ENCODE measurements around the gene POMC.

POMC gene

DNA sequence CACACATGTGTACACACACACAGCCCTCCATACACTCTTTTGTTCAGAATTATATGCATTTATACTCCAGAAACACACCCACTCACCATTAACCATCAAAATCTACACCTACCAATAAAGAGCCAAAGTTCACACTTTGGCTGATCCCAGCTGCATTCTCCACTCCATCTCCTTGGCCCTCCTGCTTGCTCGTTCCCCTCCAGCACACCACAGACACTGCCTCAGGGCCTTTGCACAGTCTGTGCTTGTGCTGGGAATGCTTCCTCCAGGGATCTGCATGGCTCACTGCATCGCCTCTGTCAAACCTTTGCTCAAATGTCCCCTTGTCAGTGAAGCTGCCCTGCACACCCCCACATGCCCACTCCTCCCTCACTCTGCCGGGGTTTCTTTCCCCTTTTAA, 46.0 kb downstream of the POMC start:
- no peak overlapping the region for H3K27ac ChIP-seq
- TF ChIP-seq, protein P1, sequence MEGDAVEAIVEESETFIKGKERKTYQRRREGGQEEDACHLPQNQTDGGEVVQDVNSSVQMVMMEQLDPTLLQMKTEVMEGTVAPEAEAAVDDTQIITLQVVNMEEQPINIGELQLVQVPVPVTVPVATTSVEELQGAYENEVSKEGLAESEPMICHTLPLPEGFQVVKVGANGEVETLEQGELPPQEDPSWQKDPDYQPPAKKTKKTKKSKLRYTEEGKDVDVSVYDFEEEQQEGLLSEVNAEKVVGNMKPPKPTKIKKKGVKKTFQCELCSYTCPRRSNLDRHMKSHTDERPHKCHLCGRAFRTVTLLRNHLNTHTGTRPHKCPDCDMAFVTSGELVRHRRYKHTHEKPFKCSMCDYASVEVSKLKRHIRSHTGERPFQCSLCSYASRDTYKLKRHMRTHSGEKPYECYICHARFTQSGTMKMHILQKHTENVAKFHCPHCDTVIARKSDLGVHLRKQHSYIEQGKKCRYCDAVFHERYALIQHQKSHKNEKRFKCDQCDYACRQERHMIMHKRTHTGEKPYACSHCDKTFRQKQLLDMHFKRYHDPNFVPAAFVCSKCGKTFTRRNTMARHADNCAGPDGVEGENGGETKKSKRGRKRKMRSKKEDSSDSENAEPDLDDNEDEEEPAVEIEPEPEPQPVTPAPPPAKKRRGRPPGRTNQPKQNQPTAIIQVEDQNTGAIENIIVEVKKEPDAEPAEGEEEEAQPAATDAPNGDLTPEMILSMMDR (conservative IDR thresholded peaks at IDR 0.05): no peak

DNA sequence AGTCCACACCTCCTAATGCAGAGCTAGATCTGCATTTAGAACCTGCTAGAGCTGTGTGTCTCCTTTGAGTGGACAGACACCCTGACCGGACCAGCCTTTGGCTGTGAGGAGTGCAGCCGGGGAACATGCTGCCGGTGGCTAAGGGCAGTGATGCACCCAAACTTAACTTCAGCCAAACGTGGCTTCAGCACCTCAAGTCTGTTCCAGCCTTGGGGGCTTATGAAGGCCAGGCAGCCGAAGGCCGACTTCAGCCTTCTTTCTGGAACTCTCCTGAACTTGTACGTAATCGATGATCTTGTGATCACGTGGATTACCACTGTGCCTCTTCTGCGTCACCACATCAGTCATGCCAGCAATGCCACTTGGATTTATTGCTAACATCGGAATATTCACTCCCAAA, 49.1 kb downstream of the POMC start:
- H3K27ac ChIP-seq: no peak overlapping the region
- TF ChIP-seq ZFX (IDR thresholded peaks at IDR 0.05): no peak
- TF ChIP-seq, protein P1 (conservative IDR thresholded peaks at IDR 0.05): no peak

DNA sequence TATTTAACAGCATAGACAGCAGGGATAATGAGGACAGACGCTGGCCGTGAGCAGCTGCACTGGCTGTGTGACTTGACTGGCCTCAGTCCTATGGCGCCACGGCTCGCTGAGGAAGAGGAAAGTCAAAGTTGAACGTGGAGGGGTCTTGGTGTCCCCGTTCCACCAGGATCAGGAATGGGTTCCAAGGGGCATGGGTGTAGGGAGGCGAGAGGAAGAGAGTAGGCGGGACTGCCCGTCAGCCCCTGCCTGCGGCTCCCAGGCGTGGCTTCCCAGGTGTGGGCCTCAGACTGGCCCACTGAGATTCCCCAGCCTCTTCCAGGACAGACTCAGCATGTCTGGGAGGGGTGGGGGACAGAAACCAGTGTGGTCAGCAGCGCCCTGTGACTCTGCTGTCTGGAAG, 51.4 kb downstream of the POMC start:
- TF ChIP-seq, protein P1 (conservative IDR thresholded peaks at IDR 0.05): no peak
- no peak for TF ChIP-seq ZFX (IDR thresholded peaks at IDR 0.05)

DNA sequence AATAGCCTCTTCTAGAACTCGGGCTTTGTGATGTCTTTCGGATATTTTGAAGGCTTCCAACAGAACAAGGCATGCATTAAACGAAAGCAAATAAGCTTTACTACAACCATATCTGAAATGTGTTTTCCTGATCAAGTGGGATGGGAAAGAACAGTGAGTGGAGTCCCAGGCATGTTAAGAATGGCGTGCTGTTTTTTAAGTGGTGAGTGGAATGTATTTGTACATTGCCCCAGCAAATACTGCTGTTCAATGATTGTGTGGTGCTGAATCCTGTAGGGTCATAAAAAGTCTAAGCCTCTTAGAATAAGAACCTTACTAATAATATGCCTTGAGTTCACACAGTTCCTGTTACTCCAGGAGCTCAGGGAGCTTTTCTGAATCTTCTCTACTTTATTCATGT, 52.5 kb downstream of the POMC start:
- H3K27ac ChIP-seq: no peak overlapping the region
- TF ChIP-seq ZFX (IDR thresholded peaks at IDR 0.05): no peak
- TF ChIP-seq, protein P1 (conservative IDR thresholded peaks at IDR 0.05): no peak

More for the DNA sequence above, 51.4 kb downstream of the POMC start:
- H3K27ac ChIP-seq: no peak overlapping the region

DNA sequence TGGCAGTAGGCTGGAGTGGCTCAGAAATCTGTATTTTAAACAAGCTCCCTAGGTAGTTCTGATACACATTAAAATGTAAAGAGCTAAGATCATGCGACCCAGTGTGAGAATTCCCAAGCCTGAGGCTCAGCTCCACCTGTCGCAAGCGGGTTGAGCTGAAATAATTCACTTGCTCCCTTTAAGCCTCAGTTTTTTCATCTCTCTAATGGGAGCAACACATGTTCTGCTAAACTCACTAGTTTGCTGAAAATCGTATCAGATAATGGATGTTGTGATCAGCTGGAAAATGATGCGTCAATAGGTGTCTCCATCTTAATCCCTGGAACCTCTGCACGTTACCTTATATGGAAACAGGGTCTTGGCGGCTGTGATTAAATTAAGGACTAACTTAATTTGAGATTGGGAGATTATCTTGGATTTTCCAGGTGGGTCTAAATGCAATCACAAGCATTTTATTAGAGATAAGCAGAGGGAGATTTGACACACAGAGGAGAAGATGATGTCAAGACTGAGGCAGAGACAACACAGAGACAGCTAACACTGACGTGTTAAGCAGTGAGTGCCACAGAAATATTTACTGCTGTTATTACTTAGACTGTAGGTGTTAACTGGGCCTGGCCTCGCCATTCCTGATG, 53.0 kb downstream of the POMC start:
- H3K27ac ChIP-seq: no peak overlapping the region
- TF ChIP-seq, protein P1 (conservative IDR thresholded peaks at IDR 0.05): no peak
- no peak for TF ChIP-seq ZFX (IDR thresholded peaks at IDR 0.05)

DNA sequence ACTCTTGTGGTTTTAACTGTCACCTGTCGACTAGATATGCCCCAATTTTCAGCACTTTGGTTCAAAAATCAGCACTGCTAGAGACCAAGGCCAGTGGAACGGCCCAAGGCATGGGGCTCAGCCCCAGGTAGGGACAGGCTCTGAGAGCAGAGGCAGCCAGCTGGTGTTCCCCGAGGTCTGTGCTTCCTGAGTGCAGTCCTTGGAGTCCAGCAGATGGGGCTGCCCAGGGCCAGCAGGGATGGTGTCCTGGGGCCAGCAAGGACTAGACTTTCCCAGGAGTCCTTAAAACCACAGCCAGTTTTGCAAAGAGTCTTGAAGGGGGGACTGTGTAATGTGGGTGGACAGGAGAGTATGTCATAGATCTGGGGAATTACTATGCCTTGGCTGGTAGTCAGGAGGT, 56.3 kb downstream of the POMC start:
- H3K27ac ChIP-seq: no peak overlapping the region
- no peak for TF ChIP-seq ZFX (IDR thresholded peaks at IDR 0.05)
- TF ChIP-seq, protein P1 (conservative IDR thresholded peaks at IDR 0.05): no peak

Measured in C4-2B (cell line).